H9 (cell line): ENCODE results near the gene PIAS1. TPM values are rescaled to one million over a fixed set of nuclear protein-coding genes. Genes with fewer than 3 reads are reported as not detected.

ENCODE experiments used
- DNase-seq: peaks from one replicate; pipeline ENCODE4 v3.0.0-alpha.2; 2017
- H2AFZ ChIP-seq: one replicate; pipeline ENCODE4 v1.6.1; 2013; ENCODE audit warnings: mild to moderate bottlenecking, low read length, control low read depth, moderate library complexity
- H2AK5ac ChIP-seq: 2 replicates; pipeline ENCODE4 v1.6.1; 2013; ENCODE audit warnings: low read length, control low read depth, mixed read lengths; ENCODE audit not compliant: insufficient read length
- H2BK120ac ChIP-seq: one replicate; pipeline ENCODE4 v1.6.1; 2013; ENCODE audit warnings: low read depth, mild to moderate bottlenecking, low read length, control low read depth, inconsistent platforms; ENCODE audit not compliant: poor library complexity, severe bottlenecking
- H2BK12ac ChIP-seq: 2 replicates; pipeline ENCODE4 v1.6.1; 2013; ENCODE audit warnings: low read length, control low read depth, mixed read lengths, low read depth; ENCODE audit not compliant: insufficient read length
- H2BK15ac ChIP-seq: 2 replicates; pipeline ENCODE4 v1.6.1; 2013; ENCODE audit warnings: low read depth, low read length, control low read depth
- H2BK20ac ChIP-seq: one replicate; pipeline ENCODE4 v1.6.1; 2013; ENCODE audit warnings: low read depth, mild to moderate bottlenecking, low read length, control low read depth, inconsistent platforms; ENCODE audit not compliant: poor library complexity, severe bottlenecking
- H2BK5ac ChIP-seq: 2 replicates; pipeline ENCODE4 v1.6.1; 2013; ENCODE audit warnings: low read length, control low read depth, mixed read lengths; ENCODE audit not compliant: insufficient read length
- H3K14ac ChIP-seq: 2 replicates; pipeline ENCODE4 v1.6.1; 2013; ENCODE audit warnings: low read length, control low read depth; ENCODE audit not compliant: insufficient read depth
- H3K18ac ChIP-seq: 2 replicates; pipeline ENCODE4 v1.6.1; 2013; ENCODE audit warnings: low read depth, mild to moderate bottlenecking, mixed read lengths, low read length, control low read depth; ENCODE audit not compliant: insufficient read length
- H3K23ac ChIP-seq: 2 replicates; pipeline ENCODE4 v1.6.1; 2013; ENCODE audit warnings: low read length, control low read depth, mixed read lengths, low read depth; ENCODE audit not compliant: insufficient read length
- H3K23me2 ChIP-seq: 2 replicates; pipeline ENCODE4 v1.6.1; 2013; ENCODE audit warnings: low read depth, mild to moderate bottlenecking, mixed read lengths, low read length, control low read depth; ENCODE audit not compliant: insufficient read length, poor library complexity, severe bottlenecking
- H3K27ac ChIP-seq: 2 replicates; pipeline ENCODE4 v1.5.1; 2013; ENCODE audit warnings: low read length, control low read depth, mixed read lengths, low read depth; ENCODE audit not compliant: insufficient read length
- H3K27me3 ChIP-seq: 2 replicates; pipeline ENCODE4 v1.6.1; 2013; ENCODE audit warnings: low read length, control low read depth, inconsistent platforms; ENCODE audit not compliant: insufficient read depth
- H3K4ac ChIP-seq: 2 replicates; pipeline ENCODE4 v1.6.1; 2013; ENCODE audit warnings: low read depth, mild to moderate bottlenecking, control low read depth, inconsistent platforms, low read length, moderate library complexity
- H3K4me1 ChIP-seq: 2 replicates; pipeline ENCODE4 v1.6.1; 2013; ENCODE audit warnings: low read length, control low read depth, inconsistent platforms; ENCODE audit not compliant: insufficient read depth
- H3K4me2 ChIP-seq: 2 replicates; pipeline ENCODE4 v1.6.1; 2013; ENCODE audit warnings: low read length, control low read depth, mixed read lengths; ENCODE audit not compliant: insufficient read length, insufficient read depth
- H3K56ac ChIP-seq: 2 replicates; pipeline ENCODE4 v1.6.1; 2013; ENCODE audit warnings: low read depth, mild to moderate bottlenecking, mixed read lengths, low read length, control low read depth; ENCODE audit not compliant: insufficient read length
- H3K79me1 ChIP-seq: 2 replicates; pipeline ENCODE4 v1.6.1; 2013; ENCODE audit warnings: low read depth, mild to moderate bottlenecking, moderate library complexity, low read length, control low read depth, inconsistent platforms; ENCODE audit not compliant: insufficient read depth, poor library complexity, severe bottlenecking
- H3K79me2 ChIP-seq: 2 replicates; pipeline ENCODE4 v1.6.1; 2013; ENCODE audit warnings: low read length, control low read depth, inconsistent platforms; ENCODE audit not compliant: insufficient read depth
- H3K9ac ChIP-seq: 2 replicates; pipeline ENCODE4 v1.6.1; 2013; ENCODE audit warnings: low read length, control low read depth, mixed read lengths; ENCODE audit not compliant: insufficient read length; ENCODE audit errors: extremely low read depth
- H3K9me3 ChIP-seq: one replicate; pipeline ENCODE4 v1.6.1; 2013; ENCODE audit warnings: low read depth, low read length, inconsistent platforms; ENCODE audit not compliant: control insufficient read depth
- H3T11ph ChIP-seq: one replicate; pipeline ENCODE4 v1.6.1; 2013; ENCODE audit warnings: mild to moderate bottlenecking, low read length, control low read depth, inconsistent platforms
- H4K20me1 ChIP-seq: one replicate; pipeline ENCODE4 v1.6.1; 2013; ENCODE audit not compliant: control insufficient read depth, insufficient read length, insufficient read depth
- H4K5ac ChIP-seq: 2 replicates; pipeline ENCODE4 v1.6.1; 2013; ENCODE audit warnings: low read depth, mild to moderate bottlenecking, mixed read lengths, low read length, control low read depth; ENCODE audit not compliant: insufficient read length
- H4K8ac ChIP-seq: replicated peaks from 2 replicates; pipeline ENCODE4 v1.6.1; 2013; ENCODE audit warnings: low read length, control low read depth, mixed read lengths, low read depth; ENCODE audit not compliant: insufficient read length
- H4K91ac ChIP-seq: 2 replicates; pipeline ENCODE4 v1.6.1; 2013; ENCODE audit warnings: low read depth, mild to moderate bottlenecking, moderate library complexity, mixed read lengths, low read length, control low read depth; ENCODE audit not compliant: insufficient read length
- H3K27ac Mint-ChIP-seq, 3 experiments: 2 replicates in 2 of 3; 3 replicates in 1 of 3; pipeline ENCODE4 v1.8.0; 2020 to 2021; ENCODE audit warnings: mixed read lengths in 3 of 3, mild to moderate bottlenecking in 1 of 3, moderate library complexity in 1 of 3
- H3K27me3 Mint-ChIP-seq: 2 replicates; pipeline ENCODE4 v1.8.0; 2021; ENCODE audit warnings: low read depth, mild to moderate bottlenecking, moderate library complexity, mixed read lengths
- H3K36me3 Mint-ChIP-seq, 3 experiments: 2 replicates in 2 of 3; 3 replicates in 1 of 3; pipeline ENCODE4 v1.8.0; 2020 to 2021; ENCODE audit warnings: low read depth in 3 of 3, mixed read lengths in 3 of 3; ENCODE audit not compliant: insufficient read depth in 1 of 3
- H3K4me1 Mint-ChIP-seq, 2 experiments: 2 replicates each; pipeline ENCODE4 v1.8.0; 2020; ENCODE audit warnings: mixed read lengths in 2 of 2
- H3K4me3 Mint-ChIP-seq, 2 experiments: 2 replicates in 1 of 2; 3 replicates in 1 of 2; pipeline ENCODE4 v1.8.0; 2020 to 2021; ENCODE audit warnings: mild to moderate bottlenecking in 2 of 2, mixed read lengths in 2 of 2, moderate library complexity in 1 of 2
- H3K9me3 Mint-ChIP-seq, 2 experiments: 2 replicates in 1 of 2; 3 replicates in 1 of 2; pipeline ENCODE4 v1.8.0; 2020; ENCODE audit warnings: mild to moderate bottlenecking in 2 of 2, mixed read lengths in 2 of 2, moderate library complexity in 1 of 2
- WGBS: extraction: QIAGEN DNeasy Blood & Tissue Kit; methylation state at CpG from one replicate; pipeline ENCODE4 v1.1.7; 2013; ENCODE audit warnings: missing lambda C conversion rate, low lambda C conversion rate, mixed read lengths; ENCODE audit not compliant: insufficient read length; ENCODE audit errors: extremely low coverage; 5-methylcytosine and 5-hydroxymethylcytosine counted together
- total RNA-seq: library from RNA; stranded (reverse); gene quantifications from 2 replicates; pipeline ENCODE4 v1.2.1, GENCODE V29; 2021
- TF ChIP-seq, protein P1 (sequence below): fragments of 200-600 bp; sonication (generic); conservative IDR thresholded peaks from 3 replicates; pipeline ENCODE4 v1.8.0; 2021; ENCODE audit warnings: antibody characterized with exemption, mild to moderate bottlenecking

The PIAS1 gene
- total RNA-seq, 1 experiment from 2014 or later = 31.1 TPM

DNA sequence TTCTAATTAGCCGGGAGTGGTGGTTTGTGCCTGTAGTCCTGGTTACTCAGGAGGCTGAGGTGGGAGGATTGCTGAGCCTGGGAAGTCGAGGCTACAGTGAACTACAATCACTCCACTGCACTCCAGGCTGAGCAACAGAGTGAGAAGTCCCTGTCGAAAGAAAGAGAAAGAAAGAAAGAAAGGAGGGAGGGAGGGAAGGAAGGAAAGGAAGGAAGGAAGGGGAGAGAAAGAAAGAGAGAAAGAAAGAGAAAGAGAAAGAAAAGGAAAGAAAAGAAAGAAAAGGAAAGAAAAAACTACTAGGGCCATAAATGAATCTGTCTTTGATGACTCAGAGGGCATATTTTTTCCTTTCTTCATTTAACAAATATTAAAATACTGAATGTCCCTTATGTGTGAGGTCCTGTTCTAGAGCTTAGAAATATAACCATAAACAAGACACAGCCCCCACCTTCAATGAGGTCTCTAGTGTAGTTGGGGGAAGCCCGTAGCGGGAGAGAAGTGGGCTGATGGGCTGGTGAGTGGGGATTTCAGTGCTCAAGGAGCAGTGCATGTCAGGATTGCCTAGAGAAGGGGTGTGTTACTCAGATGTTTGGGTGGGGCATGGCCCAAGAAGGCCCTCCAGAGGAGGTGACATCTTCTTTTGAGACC, 35.2 kb upstream of the PIAS1 start:
- Histone ChIP-seq H2AK5ac (no peak overlapping the region), H3K14ac (no peak overlapping the region), H3K56ac (no peak overlapping the region), H3K27me3 (no peaks in the 10 kb centered on the region), H3K4ac (no peak overlapping the region), H2BK5ac (no peak overlapping the region), H4K5ac (no peak overlapping the region), H4K20me1 (no peaks in the 10 kb centered on the region), H3K79me1 (no peaks in the 10 kb centered on the region), H3K9me3 (no peaks in the 10 kb centered on the region), H3K18ac (no peak overlapping the region), H4K8ac (no peak overlapping the region), H3T11ph (no peak overlapping the region), H3K27ac (no peak overlapping the region), H2BK15ac (no peak overlapping the region), H3K23ac (no peak overlapping the region), H4K91ac (no peak overlapping the region), H2AFZ (no peak overlapping the region), H3K23me2 (no peaks in the 10 kb centered on the region), H3K79me2 (no peaks in the 10 kb centered on the region; the same call in 1 of the 2 replicates), H3K9ac (no peak overlapping the region), H3K4me2 (no peak overlapping the region), H2BK12ac (no peak overlapping the region), H2BK20ac (no peak overlapping the region), H3K4me1 (no peaks in the 10 kb centered on the region), H2BK120ac (no peak overlapping the region)
- Mint-ChIP-seq H3K4me3 (no peak overlapping the region), H3K9me3 (no peaks in the 10 kb centered on the region), H3K4me1 (no peaks in the 10 kb centered on the region), H3K27ac (no peak overlapping the region), H3K36me3 (no peaks in the 10 kb centered on the region; a peak in 2 of 7 replicates), H3K27me3 (peaks cover 3% of the 10 kb centered on the region)
- TF ChIP-seq, protein P1, sequence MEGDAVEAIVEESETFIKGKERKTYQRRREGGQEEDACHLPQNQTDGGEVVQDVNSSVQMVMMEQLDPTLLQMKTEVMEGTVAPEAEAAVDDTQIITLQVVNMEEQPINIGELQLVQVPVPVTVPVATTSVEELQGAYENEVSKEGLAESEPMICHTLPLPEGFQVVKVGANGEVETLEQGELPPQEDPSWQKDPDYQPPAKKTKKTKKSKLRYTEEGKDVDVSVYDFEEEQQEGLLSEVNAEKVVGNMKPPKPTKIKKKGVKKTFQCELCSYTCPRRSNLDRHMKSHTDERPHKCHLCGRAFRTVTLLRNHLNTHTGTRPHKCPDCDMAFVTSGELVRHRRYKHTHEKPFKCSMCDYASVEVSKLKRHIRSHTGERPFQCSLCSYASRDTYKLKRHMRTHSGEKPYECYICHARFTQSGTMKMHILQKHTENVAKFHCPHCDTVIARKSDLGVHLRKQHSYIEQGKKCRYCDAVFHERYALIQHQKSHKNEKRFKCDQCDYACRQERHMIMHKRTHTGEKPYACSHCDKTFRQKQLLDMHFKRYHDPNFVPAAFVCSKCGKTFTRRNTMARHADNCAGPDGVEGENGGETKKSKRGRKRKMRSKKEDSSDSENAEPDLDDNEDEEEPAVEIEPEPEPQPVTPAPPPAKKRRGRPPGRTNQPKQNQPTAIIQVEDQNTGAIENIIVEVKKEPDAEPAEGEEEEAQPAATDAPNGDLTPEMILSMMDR = no peak
- no peak for DNase-seq
- WGBS = no CpG with 5 or more reads among the region's 5 CpGs
